Hepatocyte (in vitro differentiated cells): ENCODE data around the gene OSBPL5. TPM values are rescaled to one million over a fixed set of nuclear protein-coding genes. Genes with fewer than 3 reads are reported as not detected.

Experiments
- DNase-seq: peaks from one replicate; pipeline ENCODE4 v3.0.0-alpha.2; 2016; ENCODE audit warnings: low spot score
- H2AFZ ChIP-seq: fragments of 200-600 bp; sonication (generic); 2 replicates; pipeline ENCODE4 v1.6.0; 2016; ENCODE audit warnings: antibody characterized with exemption, mild to moderate bottlenecking
- H3K27ac ChIP-seq: fragments of 200-600 bp; sonication (generic); 2 replicates; pipeline ENCODE4 v1.5.1; 2016; ENCODE audit warnings: mild to moderate bottlenecking
- H3K27me3 ChIP-seq: fragments of 200-600 bp; sonication (generic); 2 replicates; pipeline ENCODE4 v1.6.1; 2016
- H3K36me3 ChIP-seq: fragments of 200-600 bp; sonication (generic); replicated peaks from 2 replicates; pipeline ENCODE4 v1.5.1; 2016; ENCODE audit warnings: low read depth; ENCODE audit not compliant: insufficient read depth
- H3K4me1 ChIP-seq: fragments of 200-600 bp; sonication (generic); 2 replicates; pipeline ENCODE4 v1.5.1; 2016; ENCODE audit warnings: mild to moderate bottlenecking, moderate library complexity; ENCODE audit not compliant: insufficient read depth
- H3K4me2 ChIP-seq: fragments of 200-600 bp; sonication (generic); 2 replicates; pipeline ENCODE4 v1.6.0; 2016
- H3K4me3 ChIP-seq: fragments of 200-600 bp; sonication (generic); 2 replicates; pipeline ENCODE4 v1.5.1; 2016; ENCODE audit warnings: mild to moderate bottlenecking
- H3K79me2 ChIP-seq: fragments of 200-600 bp; sonication (generic); 2 replicates; pipeline ENCODE4 v1.6.0; 2017; ENCODE audit warnings: mild to moderate bottlenecking
- H3K9me2 ChIP-seq: fragments of 200-600 bp; sonication (generic); replicated peaks from 2 replicates; pipeline ENCODE4 v1.6.0; 2017; ENCODE audit warnings: mild to moderate bottlenecking; ENCODE audit not compliant: insufficient read depth
- H3K9me3 ChIP-seq: fragments of 200-600 bp; sonication (generic); 2 replicates; pipeline ENCODE4 v1.5.1; 2016; ENCODE audit warnings: low read depth, mild to moderate bottlenecking
- H4K20me1 ChIP-seq: fragments of 200-600 bp; sonication (generic); 2 replicates; pipeline ENCODE4 v1.6.0; 2016; ENCODE audit warnings: mild to moderate bottlenecking; ENCODE audit not compliant: insufficient read depth, poor library complexity, severe bottlenecking
- EZH2 ChIP-seq: fragments of 200-600 bp; sonication (generic); IDR thresholded peaks from 2 replicates; pipeline ENCODE4 v1.6.1; 2016; ENCODE audit warnings: antibody characterized with exemption, mild to moderate bottlenecking, borderline replicate concordance
- EZH2phosphoT487 ChIP-seq: fragments of 200-600 bp; sonication (generic); IDR thresholded peaks from one replicate; pipeline ENCODE4 v1.6.1; 2018; ENCODE audit warnings: antibody characterized with exemption, mild to moderate bottlenecking, low read depth, moderate library complexity; ENCODE audit not compliant: unreplicated experiment, severe bottlenecking
- WGBS: methylation state at CpG from one replicate; pipeline ENCODE4 v1.1.6; 2016; ENCODE audit warnings: low lambda C conversion rate; ENCODE audit errors: missing lambda C conversion rate; 5-methylcytosine and 5-hydroxymethylcytosine counted together
- polyA plus RNA-seq: library from polyadenylated mRNA; unstranded; fragments of >200 nt; fragmentation: Nextera tagmentation; extraction: Ambion mirVana; gene quantifications from 2 replicates; pipeline ENCODE4 v1.2.1, GENCODE V29; 2016
- total RNA-seq: library from RNA; depleted of rRNA; stranded (reverse); fragments of >200 nt; gene quantifications from 2 replicates; pipeline ENCODE4 v1.2.3, GENCODE V29; 2014
- TF ChIP-seq, protein P1 (sequence below): fragments of 200-600 bp; sonication (generic); IDR thresholded peaks from 2 replicates; pipeline ENCODE4 v1.5.1; 2016; ENCODE audit warnings: antibody characterized with exemption, mild to moderate bottlenecking; ENCODE audit not compliant: poor library complexity

Gene OSBPL5
- total and polyA plus RNA-seq, 2 experiments from 2014 or later: 9.0 to 12.5 TPM

DNA sequence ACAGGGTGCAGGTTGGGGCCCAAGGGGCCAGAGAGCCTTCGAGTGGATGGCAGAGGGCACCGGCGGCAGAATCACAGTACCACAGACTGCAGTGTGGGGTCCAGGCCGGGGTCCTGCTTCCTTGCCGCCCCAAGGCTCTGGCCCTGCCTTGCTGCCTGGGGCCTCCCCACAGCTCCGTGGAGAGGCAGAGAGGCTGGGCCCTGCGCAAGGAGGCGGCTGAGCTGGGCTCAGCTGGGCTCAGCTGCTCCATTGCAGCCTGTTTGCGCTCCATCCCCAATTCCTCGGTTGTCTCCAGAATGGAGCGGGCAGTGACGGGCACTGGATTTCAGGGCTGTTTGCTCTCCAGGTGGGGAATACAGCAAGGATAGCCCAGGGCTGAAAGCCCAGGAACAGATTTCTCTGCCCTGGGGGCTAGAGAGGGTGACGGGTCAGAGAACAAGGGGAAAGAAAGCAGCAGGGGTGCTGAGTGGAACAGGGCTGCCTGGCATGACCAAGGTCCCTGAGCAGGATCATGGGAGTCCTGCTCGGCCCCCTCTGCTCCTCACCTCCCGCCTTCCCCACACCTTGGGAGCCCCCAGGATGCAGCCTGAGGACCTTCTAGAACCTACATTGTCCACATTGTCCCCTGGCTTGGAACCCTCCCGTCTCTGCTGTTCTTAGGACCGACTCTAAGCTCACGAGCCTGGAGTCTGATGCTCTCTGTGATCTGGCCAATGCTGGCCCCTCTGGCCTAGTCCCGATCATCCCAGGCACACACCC lies 34.6 kb upstream of the OSBPL5 start:
- no peaks in the 10 kb centered on the region for H3K4me1 ChIP-seq
- H3K79me2 ChIP-seq: no peaks in the 10 kb centered on the region
- H3K4me2 ChIP-seq: no peak overlapping the region
- H3K4me3 ChIP-seq: no peak overlapping the region
- H3K27me3 ChIP-seq: peaks cover 41% of the 10 kb centered on the region
- no peak for TF ChIP-seq EZH2
- TF ChIP-seq EZH2phosphoT487: no peak
- TF ChIP-seq, protein P1, sequence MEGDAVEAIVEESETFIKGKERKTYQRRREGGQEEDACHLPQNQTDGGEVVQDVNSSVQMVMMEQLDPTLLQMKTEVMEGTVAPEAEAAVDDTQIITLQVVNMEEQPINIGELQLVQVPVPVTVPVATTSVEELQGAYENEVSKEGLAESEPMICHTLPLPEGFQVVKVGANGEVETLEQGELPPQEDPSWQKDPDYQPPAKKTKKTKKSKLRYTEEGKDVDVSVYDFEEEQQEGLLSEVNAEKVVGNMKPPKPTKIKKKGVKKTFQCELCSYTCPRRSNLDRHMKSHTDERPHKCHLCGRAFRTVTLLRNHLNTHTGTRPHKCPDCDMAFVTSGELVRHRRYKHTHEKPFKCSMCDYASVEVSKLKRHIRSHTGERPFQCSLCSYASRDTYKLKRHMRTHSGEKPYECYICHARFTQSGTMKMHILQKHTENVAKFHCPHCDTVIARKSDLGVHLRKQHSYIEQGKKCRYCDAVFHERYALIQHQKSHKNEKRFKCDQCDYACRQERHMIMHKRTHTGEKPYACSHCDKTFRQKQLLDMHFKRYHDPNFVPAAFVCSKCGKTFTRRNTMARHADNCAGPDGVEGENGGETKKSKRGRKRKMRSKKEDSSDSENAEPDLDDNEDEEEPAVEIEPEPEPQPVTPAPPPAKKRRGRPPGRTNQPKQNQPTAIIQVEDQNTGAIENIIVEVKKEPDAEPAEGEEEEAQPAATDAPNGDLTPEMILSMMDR: no peak
- no peaks in the 10 kb centered on the region for H4K20me1 ChIP-seq
- DNase-seq: no peak
- H2AFZ ChIP-seq: no peak overlapping the region
- H3K9me2 ChIP-seq: no peaks in the 10 kb centered on the region
- H3K36me3 ChIP-seq: no peaks in the 10 kb centered on the region
- no peak overlapping the region for H3K27ac ChIP-seq
- no peaks in the 10 kb centered on the region for H3K9me3 ChIP-seq
- 82% methylated on average over 19 of the region's 19 CpGs for WGBS

DNA sequence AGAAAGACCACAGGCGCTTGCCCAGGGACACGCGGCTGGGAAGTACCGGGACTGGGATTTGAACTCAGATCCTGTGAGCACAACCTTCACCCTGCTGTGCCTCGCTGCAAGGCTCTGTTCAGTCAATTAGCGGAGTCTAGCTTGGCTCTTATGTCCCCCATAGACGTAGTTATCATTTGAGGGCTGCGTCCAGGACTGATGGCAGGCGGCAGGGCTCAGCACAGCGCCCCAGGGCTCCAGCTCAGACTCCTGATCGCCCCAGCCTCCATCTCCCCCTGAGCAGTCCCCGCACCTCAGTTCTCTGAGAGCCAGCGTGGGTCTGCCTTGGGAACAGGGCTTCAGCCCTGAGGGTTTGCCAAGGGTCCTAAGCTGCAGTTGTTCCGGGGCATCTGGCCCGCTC lies 33.7 kb upstream of the OSBPL5 start:
- TF ChIP-seq EZH2 (no peak), EZH2phosphoT487 (no peak)
- TF ChIP-seq, protein P1: no peak
- Histone ChIP-seq H3K27me3 (peaks cover 32% of the 10 kb centered on the region), H4K20me1 (no peaks in the 10 kb centered on the region), H3K4me3 (no peak overlapping the region), H2AFZ (no peak overlapping the region), H3K4me1 (no peaks in the 10 kb centered on the region), H3K9me3 (no peaks in the 10 kb centered on the region), H3K36me3 (no peaks in the 10 kb centered on the region), H3K79me2 (no peaks in the 10 kb centered on the region), H3K4me2 (no peak overlapping the region), H3K27ac (no peak overlapping the region), H3K9me2 (no peaks in the 10 kb centered on the region)
- 87% methylated on average over 14 of the region's 15 CpGs for WGBS
- DNase-seq: no peak

DNA sequence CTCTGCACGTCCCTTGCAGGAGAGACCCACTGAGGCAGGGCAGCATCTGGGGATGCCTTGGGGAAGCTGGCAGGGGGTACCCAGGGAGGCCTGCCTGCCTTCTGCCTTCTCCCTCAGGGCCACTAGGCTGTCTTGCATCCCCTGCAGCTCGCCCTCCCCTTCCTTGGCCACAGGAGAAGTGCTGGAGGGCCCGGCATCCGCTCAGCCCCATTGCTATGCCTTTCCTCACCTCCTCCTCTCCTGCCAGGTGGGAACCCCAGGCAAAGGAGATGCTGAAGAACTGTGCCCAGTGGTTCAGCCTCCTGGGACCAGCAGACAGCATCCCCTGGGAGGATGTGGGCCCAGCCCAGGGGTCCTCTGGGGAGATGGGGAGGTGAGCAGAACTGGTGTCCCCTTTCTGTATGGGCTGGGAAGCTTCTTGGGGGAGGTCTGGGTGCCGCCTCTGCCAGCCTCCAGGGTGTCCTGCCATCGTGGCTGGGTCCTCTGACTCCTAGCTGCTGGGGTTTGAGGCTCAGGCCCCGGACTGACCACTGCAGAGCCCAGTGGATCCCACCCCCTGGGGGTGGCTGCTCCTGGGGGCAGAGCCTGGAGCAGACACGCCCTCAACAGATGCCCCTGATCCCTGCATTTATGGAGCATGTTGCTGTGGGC lies 32.9 kb upstream of the OSBPL5 start:
- TF ChIP-seq, protein P1: no peak
- TF ChIP-seq EZH2phosphoT487 (no peak), EZH2 (no peak)
- Histone ChIP-seq H3K4me1 (no peaks in the 10 kb centered on the region), H2AFZ (no peak overlapping the region), H3K9me2 (no peaks in the 10 kb centered on the region), H3K27me3 (peaks cover 24% of the 10 kb centered on the region), H3K36me3 (no peaks in the 10 kb centered on the region), H3K9me3 (no peaks in the 10 kb centered on the region), H3K79me2 (no peaks in the 10 kb centered on the region), H3K4me3 (no peak overlapping the region), H3K4me2 (no peak overlapping the region), H4K20me1 (no peaks in the 10 kb centered on the region), H3K27ac (no peak overlapping the region)
- DNase-seq: no peak
- 82% methylated on average over 8 of the region's 8 CpGs for WGBS
